ENCODE measurements around the gene P2RX5.
A peak's percentile ranks its signal among the peaks of the same experiment; 100 is the strongest.
"Not testable (repeated sequence)": the region's sequence is repeated elsewhere in the genome, so short reads cannot be mapped to it uniquely, and the experiment has no call there.

The P2RX5 gene

DNA sequence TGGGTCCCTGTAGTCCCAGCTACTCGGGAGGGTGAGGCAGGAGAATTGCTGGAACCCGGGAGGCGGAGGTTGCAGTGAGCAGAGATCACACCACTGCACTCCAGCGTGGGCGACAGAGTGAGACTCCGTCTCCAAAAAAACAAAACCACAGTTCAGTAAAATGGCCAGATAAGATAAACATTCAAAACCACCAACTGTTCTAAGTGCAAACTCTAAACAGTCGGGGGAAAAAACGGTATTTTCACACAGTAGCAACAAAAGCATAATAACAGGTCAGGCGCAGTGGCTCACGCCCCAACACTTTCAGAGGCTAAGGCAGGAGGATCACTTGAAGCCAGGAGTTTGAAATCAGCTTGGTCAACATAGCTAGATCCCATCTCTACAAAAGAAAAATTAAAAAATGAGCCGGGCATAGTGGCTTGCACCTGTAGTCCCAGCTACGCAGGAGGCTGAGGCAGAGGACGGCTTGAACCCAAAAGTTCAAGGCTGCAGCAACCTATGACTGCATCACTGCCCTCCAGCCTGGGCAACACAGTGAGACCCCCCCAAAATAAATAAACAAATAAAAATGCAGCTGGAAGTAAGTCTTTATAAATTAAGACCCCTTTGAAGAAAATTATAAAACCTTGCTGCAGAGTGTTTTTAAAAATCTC, 17.0 kb upstream of the P2RX5 start:
- DNase-seq (ENCODE audit: low spot score) = no peak

DNA sequence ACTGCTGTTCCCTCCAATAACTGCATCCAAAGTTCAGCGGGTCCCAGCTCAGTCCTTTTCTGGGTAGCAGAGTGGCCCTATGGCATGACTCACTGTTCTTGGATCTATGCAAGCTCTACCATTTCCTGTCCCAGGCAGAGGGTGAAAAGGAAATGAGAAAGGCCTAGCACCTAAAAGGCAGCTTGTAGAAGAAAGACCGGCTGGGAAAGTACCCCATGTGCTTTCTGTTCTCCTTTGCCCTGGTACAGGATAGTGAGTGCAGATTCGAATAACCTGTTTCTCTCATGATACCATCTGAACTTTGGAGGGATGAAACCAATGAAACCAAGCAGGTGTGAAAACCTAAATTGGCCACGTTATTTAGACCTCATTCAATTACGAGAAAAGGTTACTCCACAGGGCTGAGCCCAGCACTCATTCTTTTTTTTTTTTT, 15.0 kb upstream of the P2RX5 start:
- no peak for DNase-seq (ENCODE audit: low spot score)

DNA sequence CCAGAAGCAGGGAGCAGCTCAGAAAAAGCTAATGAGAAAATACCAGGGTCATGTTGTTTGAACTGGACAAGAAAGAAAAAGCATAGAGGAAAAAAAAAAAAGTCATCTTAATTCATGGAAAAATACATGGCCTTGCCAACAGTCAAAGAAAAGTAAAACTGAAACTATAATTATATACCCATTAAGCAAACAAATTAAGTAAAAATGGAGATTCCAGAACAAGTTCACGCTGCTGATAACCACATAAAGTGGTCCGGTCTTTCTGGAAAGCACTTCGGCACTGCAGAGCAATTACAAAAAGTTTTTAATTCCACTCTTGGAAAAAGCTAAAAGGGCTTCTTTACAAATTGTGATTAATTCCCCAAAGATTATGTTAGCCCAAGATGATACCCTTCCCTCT, 12.4 kb upstream of the P2RX5 start:
- DNase-seq (ENCODE audit: low spot score) = no peak

DNA sequence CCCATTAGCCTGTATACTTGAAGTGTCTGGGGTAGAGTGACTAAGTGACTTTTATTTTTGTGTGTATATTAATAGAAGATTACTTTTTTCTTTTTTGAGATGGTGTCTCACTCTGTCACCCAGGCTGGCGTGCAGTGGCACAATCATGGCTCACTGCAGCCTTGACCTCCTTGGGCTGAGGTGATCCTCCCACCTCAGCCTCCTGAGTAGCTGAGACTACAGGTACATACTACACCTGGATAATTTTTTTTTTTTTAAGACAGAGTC, 9.7 kb upstream of the P2RX5 start:
- not testable (repeated sequence) for DNase-seq (ENCODE audit: low spot score)

DNA sequence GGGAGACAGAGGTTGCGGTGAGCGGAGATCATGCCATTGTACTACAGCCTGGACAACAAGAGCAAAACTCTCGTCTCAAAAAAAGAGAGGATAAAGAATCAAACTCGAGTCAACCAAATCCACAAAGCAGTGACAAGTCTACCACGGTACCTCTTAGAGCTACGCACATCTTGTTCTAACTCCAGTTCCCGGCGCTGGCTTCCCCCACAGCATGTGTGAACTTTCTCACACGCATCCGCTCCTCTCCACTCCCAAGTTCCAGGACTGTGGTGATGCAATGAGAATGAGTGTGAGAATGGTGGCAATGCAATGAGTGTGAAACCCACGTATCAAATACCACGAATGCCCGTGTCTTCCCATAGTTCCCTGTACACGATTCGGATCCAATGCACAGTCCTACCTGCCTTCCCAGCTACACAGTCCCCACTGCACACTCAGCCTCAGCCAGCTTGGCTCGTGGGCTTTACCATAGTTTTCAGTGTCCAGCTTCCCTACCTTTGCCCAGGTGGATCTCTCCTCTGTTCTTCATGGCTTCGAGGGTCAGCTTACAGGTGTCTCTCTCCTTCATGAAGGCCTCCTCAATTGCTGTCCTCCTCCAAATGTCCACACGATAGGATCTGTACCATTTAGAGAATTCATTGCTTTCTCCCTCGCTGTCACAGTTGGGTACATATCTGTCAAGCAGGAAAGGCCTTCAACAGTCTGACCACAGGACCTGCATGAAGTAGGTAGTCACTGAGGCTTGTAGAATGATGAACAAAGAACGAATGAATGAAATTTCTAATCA, 9.2 kb upstream of the P2RX5 start:
- no peak for DNase-seq (ENCODE audit: low spot score)

DNA sequence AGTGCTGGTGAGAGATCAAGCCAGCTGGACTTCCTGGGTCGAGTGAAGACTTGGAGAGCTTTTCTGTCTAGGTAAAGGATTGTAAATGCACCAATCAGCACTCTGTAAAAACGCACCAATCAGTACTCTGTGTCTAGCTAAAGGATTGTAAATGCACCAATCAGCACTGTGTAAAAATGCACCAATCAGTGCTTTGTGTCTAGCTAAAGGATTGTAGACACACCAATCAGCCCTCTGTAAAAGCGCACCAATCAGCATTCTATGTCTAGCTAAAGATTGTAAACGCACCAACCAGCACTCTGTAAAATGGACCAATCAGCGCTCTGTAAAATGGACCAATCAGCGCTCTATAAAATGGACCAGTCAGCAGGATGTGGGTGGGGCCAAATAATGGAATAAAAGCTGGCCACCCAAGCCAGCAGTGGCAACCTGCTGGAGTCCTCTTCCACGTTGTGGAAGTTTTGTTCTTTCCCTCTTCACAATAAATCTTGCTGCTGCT, 6.1 kb upstream of the P2RX5 start:
- DNase-seq (ENCODE audit: low spot score) = not testable (repeated sequence)

DNA sequence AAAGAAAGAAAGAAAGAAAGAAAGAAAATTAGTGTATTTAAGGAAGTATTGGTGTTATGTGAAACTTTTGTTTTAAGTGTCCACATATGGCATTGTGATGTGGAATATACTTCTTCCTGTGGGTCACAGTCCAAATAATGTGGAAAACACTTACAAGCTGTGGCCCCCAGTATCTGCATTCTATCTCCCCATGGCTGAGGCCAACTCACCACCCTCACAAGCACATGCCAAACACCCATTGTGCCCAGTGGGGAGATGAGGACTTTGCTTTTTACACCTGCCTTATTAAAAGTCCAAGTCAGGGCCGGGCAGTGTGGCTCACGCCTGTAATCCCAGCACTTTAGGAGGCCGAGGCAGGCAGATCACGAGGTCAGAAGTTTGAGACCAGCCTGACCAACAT, 4.0 kb upstream of the P2RX5 start:
- no peak for DNase-seq (ENCODE audit: low spot score)

DNA sequence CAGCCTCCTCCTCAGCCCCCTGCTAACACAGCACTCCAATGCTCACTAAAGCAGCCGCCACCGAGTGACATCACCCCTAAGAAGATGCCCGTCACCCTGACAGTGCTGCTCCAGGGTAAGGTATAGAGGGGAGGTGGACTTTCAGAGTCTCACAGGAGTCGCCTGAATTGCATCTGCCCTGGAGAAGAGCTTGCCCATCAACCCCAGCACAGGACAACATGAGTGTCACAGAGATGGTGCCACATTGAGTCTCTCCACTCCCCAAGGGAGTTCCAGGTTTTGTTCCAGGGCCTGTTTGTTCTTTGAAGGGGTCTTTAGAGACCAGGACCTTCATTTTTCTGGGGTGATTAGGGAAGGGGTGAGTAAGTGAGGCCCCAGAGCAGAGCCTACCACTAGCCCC, 2.2 kb upstream of the P2RX5 start:
- no peak for DNase-seq (ENCODE audit: low spot score)

DNA sequence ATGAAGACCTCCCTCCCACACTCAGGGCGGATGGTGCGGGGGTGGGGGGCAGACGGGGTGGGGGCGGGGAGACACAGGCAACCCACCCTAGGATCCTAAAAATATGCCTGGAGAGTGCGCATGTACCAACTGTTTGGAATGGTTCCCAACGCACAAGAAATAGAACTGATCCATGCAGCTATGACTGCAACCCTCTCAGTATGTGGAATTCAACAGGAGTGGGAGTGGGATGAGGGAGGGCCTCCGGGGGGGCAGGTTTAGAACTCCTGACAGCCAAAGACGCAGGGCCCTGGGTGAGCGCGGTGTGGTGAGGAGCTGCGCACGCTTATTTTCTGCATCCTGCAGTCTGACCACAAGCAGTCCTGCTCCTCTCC, 1.1 kb upstream of the P2RX5 start:
- DNase-seq (ENCODE audit: low spot score) = no peak

DNA sequence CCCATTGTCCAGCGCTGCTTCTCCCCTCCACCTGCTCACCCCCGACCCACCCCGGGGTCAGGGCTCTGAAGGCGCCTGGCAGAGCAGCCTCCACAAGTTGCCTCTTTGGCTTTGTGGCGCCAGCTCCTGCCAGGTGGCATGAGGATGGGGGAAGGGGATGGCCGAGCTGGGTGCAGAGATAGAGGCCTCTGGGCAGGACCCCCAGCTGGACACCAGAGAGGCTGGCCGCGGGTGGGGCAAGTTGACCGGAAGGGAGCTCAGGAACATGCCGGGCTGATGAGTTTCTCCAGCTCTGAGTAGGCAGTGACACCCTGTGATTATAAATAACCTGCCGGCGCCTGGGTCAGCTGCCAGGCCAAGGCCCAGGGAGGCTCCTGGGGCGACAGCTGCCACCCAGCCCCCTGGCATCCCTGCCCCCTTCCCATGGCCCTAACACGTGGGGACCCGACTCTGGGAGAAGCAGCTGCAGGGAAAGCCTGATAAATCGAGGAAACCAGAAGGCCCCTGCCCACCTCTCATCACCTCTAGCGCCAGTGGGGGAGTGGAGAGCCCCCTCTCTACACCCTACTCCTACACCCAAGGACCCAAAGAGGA, 729 bp downstream of the P2RX5 start:
- DNase-seq (ENCODE audit: low spot score) = no peak

DNA sequence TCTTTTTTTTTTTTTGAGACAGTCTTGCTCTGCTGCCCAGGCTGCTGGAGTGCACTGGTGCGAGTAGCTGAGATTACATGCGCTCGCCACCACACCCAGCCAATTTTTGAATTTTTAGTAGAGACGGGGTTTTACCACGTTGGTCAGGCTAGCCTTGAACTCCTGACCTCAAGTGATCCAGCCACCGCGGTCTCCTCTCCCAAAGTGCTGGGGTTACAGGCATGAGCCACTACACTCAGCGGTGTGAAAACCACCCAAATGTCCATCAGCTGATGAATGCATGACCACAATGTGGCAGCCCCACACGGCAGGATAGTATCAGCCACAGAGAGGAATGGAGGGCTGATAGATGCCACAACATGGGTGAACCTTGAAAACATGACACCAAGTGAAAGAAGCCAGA, 2.1 kb downstream of the P2RX5 start:
- no peak for DNase-seq (ENCODE audit: low spot score)

DNA sequence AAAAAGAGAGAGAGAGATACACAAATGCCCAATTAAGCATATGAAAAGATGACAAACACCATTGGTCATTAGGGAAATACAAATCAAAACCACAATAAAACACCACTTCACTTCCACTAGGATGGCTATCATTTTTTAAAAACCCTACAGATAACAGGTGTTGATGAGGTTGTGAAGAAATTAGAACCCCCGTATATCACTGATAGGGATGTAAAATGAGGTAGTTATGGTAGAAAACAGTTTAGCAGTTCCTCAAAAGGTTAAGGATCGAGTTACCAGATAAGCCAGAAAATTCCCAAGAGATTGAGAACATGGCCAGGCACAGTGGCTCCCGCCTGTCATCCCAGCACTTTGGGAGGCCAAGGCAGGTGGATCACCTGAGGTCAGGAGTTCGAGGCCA, 2.8 kb downstream of the P2RX5 start:
- DNase-seq (ENCODE audit: low spot score) = no peak

DNA sequence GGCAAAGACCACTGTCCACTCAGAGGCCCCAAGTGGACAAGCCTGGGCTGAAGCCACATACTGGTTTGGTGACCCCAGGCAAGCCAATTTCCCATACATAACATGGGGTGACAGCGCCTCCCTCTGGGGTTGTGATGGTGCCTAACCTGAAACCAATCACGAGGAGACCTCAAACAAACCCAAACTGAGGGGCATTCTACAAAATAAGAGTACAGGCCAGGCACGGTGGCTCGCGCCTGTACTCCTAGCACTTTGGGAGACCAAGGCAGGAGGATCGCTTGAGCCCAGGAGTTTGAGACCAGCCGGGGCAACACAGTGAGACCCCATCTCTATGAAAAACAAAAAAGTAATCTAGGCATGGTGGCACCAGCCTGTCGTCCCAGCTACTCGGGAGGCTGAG, 3.6 kb downstream of the P2RX5 start:
- no peak for DNase-seq (ENCODE audit: low spot score)

DNA sequence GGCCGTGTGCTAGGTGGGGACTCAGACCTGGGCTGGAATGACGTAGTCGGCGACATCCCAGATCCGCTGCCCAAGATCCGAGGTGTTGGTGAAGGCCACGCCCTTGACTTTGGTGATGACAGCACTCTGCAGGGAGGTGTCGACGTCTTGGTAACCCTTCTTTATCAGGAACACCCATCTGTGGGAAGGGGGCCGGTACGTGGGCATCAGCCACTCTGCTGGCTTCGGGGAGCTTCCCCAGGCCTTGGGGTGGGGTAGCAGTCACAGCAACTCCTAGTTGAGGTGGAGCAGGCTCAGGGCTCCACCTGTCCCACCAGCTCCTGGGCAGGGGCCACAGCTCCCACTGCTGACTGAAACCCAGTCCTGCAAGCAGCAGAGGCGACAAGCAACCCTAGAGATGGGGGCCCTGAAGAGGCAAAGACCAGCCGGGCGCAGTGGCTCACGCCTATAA, 4.3 kb downstream of the P2RX5 start:
- no peak for DNase-seq (ENCODE audit: low spot score)

DNA sequence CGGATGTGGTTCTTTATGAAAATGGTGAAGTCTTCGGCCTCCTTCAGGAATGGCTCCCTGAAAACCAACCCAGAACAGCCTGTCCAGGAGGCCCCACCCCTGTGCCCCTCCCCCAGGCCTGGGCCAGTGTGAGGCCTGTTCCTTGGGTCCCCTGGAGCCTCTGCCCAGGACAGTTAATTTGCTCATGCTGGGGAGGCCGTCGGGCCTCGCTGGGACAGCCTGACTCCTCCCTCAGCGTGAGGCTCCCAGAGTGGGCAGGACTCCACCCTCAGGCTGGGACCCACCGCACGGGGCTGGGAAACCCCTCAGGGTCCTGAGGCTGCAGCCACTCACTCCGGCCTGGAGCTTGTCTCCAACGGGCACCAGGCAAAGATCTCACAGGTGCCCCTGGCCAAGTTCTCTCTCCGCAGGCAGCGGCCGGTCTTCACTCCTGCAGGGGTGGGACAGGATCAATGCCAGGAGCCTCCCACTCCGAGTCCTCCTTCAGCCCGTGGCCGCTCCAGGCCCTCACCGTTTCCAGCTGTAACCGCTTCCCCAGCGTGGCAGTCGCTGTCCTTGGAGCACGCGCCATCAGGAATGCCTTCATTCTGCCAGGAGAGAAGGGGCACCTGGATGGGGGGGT, 5.8 kb downstream of the P2RX5 start:
- no peak for DNase-seq (ENCODE audit: low spot score)

DNA sequence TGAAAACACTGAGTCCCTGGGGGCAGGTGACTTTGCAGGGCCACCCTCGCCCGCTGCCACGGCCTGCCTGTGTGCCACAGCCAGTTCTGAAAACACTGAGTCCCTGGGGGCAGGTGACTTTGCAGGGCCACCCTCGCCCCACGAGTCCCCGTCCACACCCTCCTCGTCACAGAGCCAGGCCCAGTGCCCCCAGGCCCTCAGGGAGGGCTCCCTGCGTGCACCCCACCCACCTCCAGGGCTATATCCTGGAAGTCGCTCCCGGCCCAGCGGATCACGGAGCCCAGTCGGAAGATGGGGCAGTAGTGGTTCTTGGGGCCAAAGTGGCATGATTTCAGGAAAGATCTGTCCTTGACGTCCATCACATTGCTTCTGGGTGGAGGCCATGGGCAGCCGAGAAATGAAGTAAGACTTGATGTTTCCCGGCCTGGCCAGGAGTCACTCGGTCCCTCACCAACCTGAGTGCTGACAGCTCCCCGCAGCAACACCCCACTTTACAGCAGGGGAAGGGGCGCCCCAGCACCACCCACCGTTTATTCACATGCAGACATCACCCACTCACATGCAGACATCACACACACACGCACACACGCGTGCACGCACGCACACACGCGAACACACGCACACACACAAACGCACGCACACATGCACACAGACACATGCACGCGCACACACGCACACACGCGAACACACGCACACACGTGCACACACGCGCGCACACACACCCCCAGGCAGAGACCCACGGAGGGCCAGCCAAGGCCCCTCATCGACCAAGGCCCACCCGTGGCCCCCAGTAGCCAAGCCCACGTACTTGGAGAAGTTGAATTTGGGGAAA, 6.5 kb downstream of the P2RX5 start:
- no peak for DNase-seq (ENCODE audit: low spot score)

DNA sequence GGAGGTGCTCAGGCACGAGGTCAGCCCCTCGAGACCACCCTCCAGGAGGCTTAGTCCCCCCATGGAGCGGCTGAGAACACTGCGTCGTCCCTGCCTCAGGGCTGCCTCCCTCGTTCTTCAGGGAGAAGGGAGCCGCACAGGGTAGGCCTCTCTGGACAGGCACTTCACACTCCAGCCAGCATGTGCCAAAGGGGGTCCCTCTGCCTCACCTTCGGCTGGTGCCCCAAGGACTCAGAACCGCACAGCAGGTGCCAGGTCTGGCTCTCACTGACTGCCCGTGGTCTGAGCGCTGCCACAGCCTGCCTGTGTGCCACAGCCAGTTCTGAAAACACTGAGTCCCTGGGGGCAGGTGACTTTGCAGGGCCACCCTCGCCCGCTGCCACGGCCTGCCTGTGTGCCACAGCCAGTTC, 7.1 kb downstream of the P2RX5 start:
- DNase-seq (ENCODE audit: low spot score) = no peak

DNA sequence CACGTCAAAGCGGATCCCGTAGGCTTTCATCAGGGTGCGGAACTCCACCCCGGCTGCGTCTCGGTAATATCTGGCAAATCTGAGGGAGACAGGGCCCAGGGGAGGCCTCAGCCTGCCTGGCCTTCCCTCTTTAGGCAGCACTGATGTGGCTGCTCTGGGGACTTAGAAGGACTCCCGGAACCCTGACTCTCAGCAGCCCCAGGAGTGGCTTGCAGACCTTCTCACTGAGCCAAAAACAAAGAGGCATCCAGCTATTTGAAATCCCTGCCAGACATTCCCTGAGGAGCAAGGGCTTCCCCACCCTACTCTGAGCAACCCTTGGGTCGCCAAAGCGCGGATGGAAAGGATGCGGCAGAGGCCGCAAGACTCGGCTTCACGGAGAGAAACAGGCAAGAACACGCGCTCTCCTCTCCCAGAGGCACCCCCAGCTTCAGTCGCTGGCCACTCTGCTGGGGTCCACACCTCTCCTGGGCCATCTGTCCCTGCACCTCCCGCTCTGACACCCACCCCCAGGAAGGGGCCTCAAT, 7.9 kb downstream of the P2RX5 start:
- DNase-seq (ENCODE audit: low spot score) = no peak

DNA sequence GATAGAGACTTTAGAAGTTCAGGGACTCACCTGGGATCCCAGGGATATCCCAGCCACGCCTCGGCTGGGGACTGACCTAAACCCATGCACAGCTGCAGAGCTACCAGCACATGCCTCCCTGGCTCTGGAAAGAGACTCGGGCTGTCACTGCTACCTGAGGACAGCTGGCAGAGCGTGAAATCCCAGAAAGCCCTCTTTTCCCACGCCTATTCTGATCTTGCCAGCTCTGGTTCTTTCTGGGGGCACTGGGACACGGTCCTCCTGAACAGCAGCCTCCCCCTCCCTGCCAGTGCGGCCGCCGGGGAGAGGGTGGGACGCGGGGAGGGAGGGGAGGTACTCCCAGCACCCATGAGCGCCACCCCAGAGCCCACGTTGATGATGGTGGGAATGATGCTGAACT, 10.8 kb downstream of the P2RX5 start:
- no peak for DNase-seq (ENCODE audit: low spot score)

DNA sequence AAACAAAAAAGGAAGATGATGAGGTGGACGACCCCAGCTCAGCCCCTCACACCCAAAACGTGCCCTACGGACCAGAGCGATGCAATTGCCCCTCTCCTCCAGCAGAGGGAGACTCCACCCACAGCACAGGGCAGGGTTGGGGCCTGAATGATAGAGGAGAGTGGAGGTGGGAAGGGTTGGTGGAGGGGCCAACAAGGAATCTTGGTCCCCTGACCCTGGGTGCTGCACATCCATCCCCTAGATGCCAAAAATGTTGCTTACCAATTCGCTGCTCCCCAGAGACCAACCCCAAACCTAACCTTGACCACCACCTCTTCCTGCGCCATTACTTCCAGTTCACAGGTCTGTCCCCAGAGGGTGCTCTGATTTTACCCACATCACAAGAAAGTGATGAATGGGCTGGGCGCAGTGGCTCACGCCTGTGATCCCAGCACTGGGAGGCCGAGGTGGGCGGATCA, 12.9 kb downstream of the P2RX5 start:
- DNase-seq (ENCODE audit: low spot score) = peak; percentile 83

DNA sequence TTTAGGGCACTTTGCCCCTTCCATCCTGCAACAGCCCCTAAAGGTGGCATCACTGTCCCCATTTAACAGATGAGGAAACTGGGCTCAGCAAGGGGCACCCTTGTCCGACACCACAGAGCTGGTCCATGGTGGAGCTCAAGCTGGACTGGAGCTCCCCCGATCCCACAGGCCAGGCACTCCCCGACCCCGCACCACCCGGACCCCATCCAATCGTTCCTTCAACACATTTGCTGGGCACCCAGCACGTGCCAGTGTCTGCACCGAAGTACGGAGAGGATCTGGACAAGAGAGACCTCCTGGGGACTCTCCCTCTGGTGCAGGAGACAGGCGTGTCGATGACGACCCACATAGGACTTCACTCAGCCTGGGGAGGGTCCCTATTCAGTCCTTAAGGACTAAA, 13.9 kb downstream of the P2RX5 start:
- DNase-seq (ENCODE audit: low spot score) = no peak

DNA sequence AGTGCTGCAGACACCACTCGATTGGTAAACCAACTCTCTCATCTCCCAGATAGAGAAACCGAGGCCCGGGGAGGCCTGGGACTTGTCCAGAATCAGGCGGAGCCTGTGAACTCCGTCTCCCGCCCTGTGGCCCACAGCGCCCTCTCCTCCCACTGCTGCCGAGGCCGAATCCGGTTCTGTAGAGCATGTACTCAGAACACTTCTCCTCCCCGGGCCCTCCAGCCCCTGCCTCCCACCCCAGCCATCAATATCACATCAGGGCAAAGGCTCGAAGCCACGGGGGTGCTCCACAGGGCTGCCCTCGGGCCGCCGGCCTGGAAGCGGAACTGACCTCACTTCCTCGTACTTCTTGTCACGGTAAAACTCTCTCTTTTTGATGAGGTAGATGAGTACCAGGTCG, 14.4 kb downstream of the P2RX5 start:
- DNase-seq (ENCODE audit: low spot score) = no peak
